Measurements from ENCODE around the gene IBA57.

DNA sequence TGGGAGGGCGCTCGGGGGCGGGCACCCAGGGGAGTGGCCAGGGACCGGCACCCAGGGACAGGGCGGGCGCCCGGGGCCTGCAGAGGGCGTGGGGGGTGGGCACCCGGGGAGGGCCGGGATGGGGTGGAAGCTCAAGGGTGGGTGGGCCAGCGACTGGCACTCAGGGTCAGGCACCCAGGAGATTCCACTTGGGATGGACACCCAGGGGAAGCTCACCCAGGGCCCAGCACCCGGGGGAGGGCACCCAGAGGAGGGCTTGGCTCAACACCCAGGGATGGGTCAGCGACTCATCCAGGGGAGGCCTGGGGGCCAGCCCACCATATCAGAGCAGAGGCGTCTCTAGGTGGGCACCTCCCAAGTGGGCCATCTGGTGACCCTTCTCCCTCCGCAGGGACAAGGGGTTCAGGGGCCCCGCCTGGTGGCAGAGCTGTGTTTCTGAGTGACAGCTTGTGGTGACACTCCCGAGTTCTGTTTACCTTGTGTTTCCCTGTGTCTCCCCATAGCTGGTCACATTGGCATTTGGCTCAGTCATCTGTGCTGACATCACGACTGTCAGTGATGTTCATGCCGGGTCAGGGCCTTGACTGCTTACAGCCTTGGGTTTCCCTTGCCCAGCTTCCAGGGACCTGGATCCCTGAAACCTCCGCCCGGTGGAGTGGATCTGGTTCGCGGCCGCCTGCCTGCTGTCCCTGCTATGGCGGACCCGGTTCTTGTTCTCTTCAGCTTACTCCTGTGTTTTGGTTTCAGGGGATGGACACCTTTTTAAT, 749 bp downstream of the IBA57 start:
- TF ChIP-seq, protein P1, sequence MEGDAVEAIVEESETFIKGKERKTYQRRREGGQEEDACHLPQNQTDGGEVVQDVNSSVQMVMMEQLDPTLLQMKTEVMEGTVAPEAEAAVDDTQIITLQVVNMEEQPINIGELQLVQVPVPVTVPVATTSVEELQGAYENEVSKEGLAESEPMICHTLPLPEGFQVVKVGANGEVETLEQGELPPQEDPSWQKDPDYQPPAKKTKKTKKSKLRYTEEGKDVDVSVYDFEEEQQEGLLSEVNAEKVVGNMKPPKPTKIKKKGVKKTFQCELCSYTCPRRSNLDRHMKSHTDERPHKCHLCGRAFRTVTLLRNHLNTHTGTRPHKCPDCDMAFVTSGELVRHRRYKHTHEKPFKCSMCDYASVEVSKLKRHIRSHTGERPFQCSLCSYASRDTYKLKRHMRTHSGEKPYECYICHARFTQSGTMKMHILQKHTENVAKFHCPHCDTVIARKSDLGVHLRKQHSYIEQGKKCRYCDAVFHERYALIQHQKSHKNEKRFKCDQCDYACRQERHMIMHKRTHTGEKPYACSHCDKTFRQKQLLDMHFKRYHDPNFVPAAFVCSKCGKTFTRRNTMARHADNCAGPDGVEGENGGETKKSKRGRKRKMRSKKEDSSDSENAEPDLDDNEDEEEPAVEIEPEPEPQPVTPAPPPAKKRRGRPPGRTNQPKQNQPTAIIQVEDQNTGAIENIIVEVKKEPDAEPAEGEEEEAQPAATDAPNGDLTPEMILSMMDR (conservative IDR thresholded peaks at IDR 0.05; ENCODE audit: low read length): peak; percentile 60
- TF ChIP-seq EZH2phosphoT487 (IDR thresholded peaks at IDR 0.05; ENCODE audit: borderline replicate concordance, low read depth, low read length): no peak
